ENCODE results near the gene MCAT.

Gene MCAT

GRCh38 chr22:43183496-43184277 is 40.5 kb upstream of the MCAT start:
- Histone ChIP-seq H2AFZ (ENCODE audit: low read length) (no peak overlapping the region), H3K36me3 (replicated peaks; ENCODE audit: insufficient read depth, low read length) (peaks cover 9% of the 10 kb centered on the region), H3K27me3 (replicated peaks; ENCODE audit: insufficient read depth, low read length) (no peaks in the 10 kb centered on the region), H3K9me2 (replicated peaks; ENCODE audit: insufficient read depth, low read length) (no peaks in the 10 kb centered on the region), H3K4me2 (ENCODE audit: low read depth, low read length) (no peak overlapping the region), H3K79me2 (ENCODE audit: low read length) (peaks cover 42% of the 10 kb centered on the region), H3K9me3 (replicated peaks; ENCODE audit: insufficient read depth, low read length) (no peaks in the 10 kb centered on the region), H4K20me1 (ENCODE audit: insufficient read depth, low read length) (no peaks in the 10 kb centered on the region), H3K27ac (ENCODE audit: low read length) (no peak overlapping the region), H3K9ac (ENCODE audit: low read length) (no peak overlapping the region), H3K4me3 (ENCODE audit: low read length) (no peak overlapping the region), H3K4me1 (ENCODE audit: low read length) (peaks cover 6% of the 10 kb centered on the region), H3F3A (ENCODE audit: insufficient read depth, low read length) (peaks cover 7% of the 10 kb centered on the region)
- DNase-seq = no peak
- no peak for TF ChIP-seq CTCF (IDR thresholded peaks at IDR 0.05; ENCODE audit: low read length)
- TF ChIP-seq EZH2phosphoT487 (IDR thresholded peaks at IDR 0.05; ENCODE audit: low read length) = no peak
- no peak for TF ChIP-seq EZH2 (optimal IDR thresholded peaks at IDR 0.05; ENCODE audit: low read depth, low read length)

GRCh38 chr22:43182726-43183125 is 39.5 kb upstream of the MCAT start:
- H3K9me2 ChIP-seq (replicated peaks; ENCODE audit: insufficient read depth, low read length) = no peaks in the 10 kb centered on the region
- H3K4me1 ChIP-seq (ENCODE audit: low read length) = peaks cover 6% of the 10 kb centered on the region
- peaks cover 2% of the 10 kb centered on the region for H3F3A ChIP-seq (ENCODE audit: insufficient read depth, low read length)
- H4K20me1 ChIP-seq (ENCODE audit: insufficient read depth, low read length) = no peaks in the 10 kb centered on the region
- no peaks in the 10 kb centered on the region for H3K27me3 ChIP-seq (replicated peaks; ENCODE audit: insufficient read depth, low read length)
- no peak overlapping the region for H3K4me3 ChIP-seq (ENCODE audit: low read length)
- H3K36me3 ChIP-seq (replicated peaks; ENCODE audit: insufficient read depth, low read length) = peaks cover 9% of the 10 kb centered on the region
- TF ChIP-seq CTCF (IDR thresholded peaks at IDR 0.05; ENCODE audit: low read length) = no peak
- no peak for TF ChIP-seq EZH2phosphoT487 (IDR thresholded peaks at IDR 0.05; ENCODE audit: low read length)
- no peak for TF ChIP-seq EZH2 (optimal IDR thresholded peaks at IDR 0.05; ENCODE audit: low read depth, low read length)
- no peak overlapping the region for H3K27ac ChIP-seq (ENCODE audit: low read length)
- peaks cover 42% of the 10 kb centered on the region for H3K79me2 ChIP-seq (ENCODE audit: low read length)
- H3K9me3 ChIP-seq (replicated peaks; ENCODE audit: insufficient read depth, low read length) = no peaks in the 10 kb centered on the region
- no peak overlapping the region for H2AFZ ChIP-seq (ENCODE audit: low read length)
- H3K9ac ChIP-seq (ENCODE audit: low read length) = no peak overlapping the region
- no peak for DNase-seq
- no peak overlapping the region for H3K4me2 ChIP-seq (ENCODE audit: low read depth, low read length)

GRCh38 chr22:43182118-43182517 is 38.9 kb upstream of the MCAT start:
- Histone ChIP-seq H3K9me3 (replicated peaks; ENCODE audit: insufficient read depth, low read length) (no peaks in the 10 kb centered on the region), H4K20me1 (ENCODE audit: insufficient read depth, low read length) (no peaks in the 10 kb centered on the region), H3K9ac (ENCODE audit: low read length) (no peak overlapping the region), H3K27me3 (replicated peaks; ENCODE audit: insufficient read depth, low read length) (no peaks in the 10 kb centered on the region), H2AFZ (ENCODE audit: low read length) (no peak overlapping the region), H3K4me3 (ENCODE audit: low read length) (no peak overlapping the region), H3K79me2 (ENCODE audit: low read length) (peaks cover 42% of the 10 kb centered on the region), H3K4me1 (ENCODE audit: low read length) (peaks cover 6% of the 10 kb centered on the region), H3K27ac (ENCODE audit: low read length) (no peak overlapping the region), H3K4me2 (ENCODE audit: low read depth, low read length) (no peak overlapping the region), H3K36me3 (replicated peaks; ENCODE audit: insufficient read depth, low read length) (peaks cover 9% of the 10 kb centered on the region), H3K9me2 (replicated peaks; ENCODE audit: insufficient read depth, low read length) (no peaks in the 10 kb centered on the region), H3F3A (ENCODE audit: insufficient read depth, low read length) (no peaks in the 10 kb centered on the region)
- no peak for DNase-seq
- TF ChIP-seq EZH2phosphoT487 (IDR thresholded peaks at IDR 0.05; ENCODE audit: low read length) = no peak

Data from MM.1S (cell line).